ELF-1 (cell line): ENCODE measurements around the gene ACSS1.

ENCODE experiments used
- DNase-seq: peaks from one replicate; pipeline ENCODE4 v3.0.0-alpha.2; 2016; ENCODE audit warnings: low read depth, low spot score

Gene ACSS1

GRCh38 chr20:25078662-25079061 lies 20.7 kb upstream of the ACSS1 start:
- DNase-seq: no peak

GRCh38 chr20:25077610-25078169 lies 19.8 kb upstream of the ACSS1 start:
- DNase-seq: peak; percentile 30

- no peak for DNase-seq
Measured at GRCh38 chr20:25076731-25077609, 19.0 kb upstream of the ACSS1 start.

GRCh38 chr20:25076201-25076600 lies 18.3 kb upstream of the ACSS1 start:
- DNase-seq: no peak

GRCh38 chr20:25073544-25073943 lies 15.6 kb upstream of the ACSS1 start:
- DNase-seq: no peak

GRCh38 chr20:25072226-25072811 lies 14.4 kb upstream of the ACSS1 start:
- DNase-seq: no peak

- no peak for DNase-seq
Measured at GRCh38 chr20:25071734-25072133, 13.8 kb upstream of the ACSS1 start.

GRCh38 chr20:25070821-25071473 lies 13.0 kb upstream of the ACSS1 start:
- DNase-seq: no peak

- DNase-seq: no peak
Measured at GRCh38 chr20:25067102-25067987, 9.4 kb upstream of the ACSS1 start.

GRCh38 chr20:25066386-25066785 lies 8.4 kb upstream of the ACSS1 start:
- DNase-seq: no peak

GRCh38 chr20:25065625-25066338 lies 7.8 kb upstream of the ACSS1 start:
- peak; percentile 70 for DNase-seq

- DNase-seq: peak; percentile 59
Measured at GRCh38 chr20:25065072-25065624, 7.2 kb upstream of the ACSS1 start.

- no peak for DNase-seq
Measured at GRCh38 chr20:25064561-25065071, 6.7 kb upstream of the ACSS1 start.

- no peak for DNase-seq
Measured at GRCh38 chr20:25063981-25064380, 6.0 kb upstream of the ACSS1 start.

- no peak for DNase-seq
Measured at GRCh38 chr20:25063546-25063945, 5.6 kb upstream of the ACSS1 start.

GRCh38 chr20:25062841-25063240 lies 4.9 kb upstream of the ACSS1 start:
- DNase-seq: no peak

GRCh38 chr20:25061821-25062530 lies 4.0 kb upstream of the ACSS1 start:
- no peak for DNase-seq

- DNase-seq: no peak
Measured at GRCh38 chr20:25061103-25061799, 3.3 kb upstream of the ACSS1 start.
